ENCODE measurements around the gene TRPV6.

GRCh38 chr7:142878315-142878714 lies 7.2 kb downstream of the TRPV6 start:
- no peak for TF ChIP-seq CTCF (IDR thresholded peaks at IDR 0.05)
- TF ChIP-seq POLR2A (IDR thresholded peaks at IDR 0.05): no peak
